Peyer's patch (tissue), 4 donors: ENCODE measurements around the gene NASP. TPM values are rescaled to one million over a fixed set of nuclear protein-coding genes. Genes with fewer than 3 reads are reported as not detected.

Experiments used
- DNase-seq, 3 donors: peaks; one replicate each; pipeline ENCODE4 v3.0.0-alpha.2; 2017 to 2019
- H3K27ac ChIP-seq, 4 donors: fragments of 200-600 bp; sonication (generic); one replicate each; pipeline ENCODE4 v1.5.1; 2016 to 2019
- H3K27me3 ChIP-seq, 2 donors: fragments of 200-600 bp; sonication (generic); one replicate each; pipeline ENCODE4 v1.5.1; 2019
- H3K36me3 ChIP-seq, 3 donors: fragments of 200-600 bp; sonication (generic); one replicate each; pipeline ENCODE4 v1.5.1; 2016 to 2019
- H3K4me1 ChIP-seq, 4 donors: fragments of 200-600 bp; sonication (generic); one replicate each; pipeline ENCODE4 v1.5.1; 2016 to 2019
- H3K4me3 ChIP-seq, 4 donors: fragments of 200-600 bp; sonication (generic); 1 replicate in 3 of 4; 2 replicates in 1 of 4; pipeline ENCODE4 v1.5.1; 2016 to 2019; ENCODE audit warnings: mild to moderate bottlenecking in 1 of 4
- H3K9me3 ChIP-seq, 4 donors: fragments of 200-600 bp; sonication (generic); one replicate each; pipeline ENCODE4 v1.5.1; 2016 to 2019; ENCODE audit warnings: mild to moderate bottlenecking in 1 of 4
- POLR2A ChIP-seq, 2 donors: fragments of 450-650 bp; IDR thresholded peaks; one replicate each; pipeline ENCODE4 v1.5.1; 2017; ENCODE audit warnings: antibody characterized with exemption in 2 of 2, mild to moderate bottlenecking in 2 of 2, moderate library complexity in 2 of 2
- total RNA-seq, 4 donors: library from RNA; depleted of rRNA; stranded (reverse); fragments of >200 nt; gene quantifications; one replicate each; pipeline ENCODE4 v1.1.0, GENCODE V29; 2016
- TF ChIP-seq, protein P1 (sequence below), 6 experiments: fragments of 450-650 bp in 4 of 6; fragments of 200-600 bp in 2 of 6; sonication (generic) in 1 of 6; IDR thresholded peaks; one replicate each; pipeline ENCODE4 v1.5.1; 2017 to 2019; ENCODE audit warnings: antibody characterized with exemption in 6 of 6, mild to moderate bottlenecking in 3 of 6, moderate library complexity in 1 of 6

Gene NASP
- total RNA-seq, 4 donors from 2014 or later, result 31.3 to 194 (median 63.8) TPM

DNA sequence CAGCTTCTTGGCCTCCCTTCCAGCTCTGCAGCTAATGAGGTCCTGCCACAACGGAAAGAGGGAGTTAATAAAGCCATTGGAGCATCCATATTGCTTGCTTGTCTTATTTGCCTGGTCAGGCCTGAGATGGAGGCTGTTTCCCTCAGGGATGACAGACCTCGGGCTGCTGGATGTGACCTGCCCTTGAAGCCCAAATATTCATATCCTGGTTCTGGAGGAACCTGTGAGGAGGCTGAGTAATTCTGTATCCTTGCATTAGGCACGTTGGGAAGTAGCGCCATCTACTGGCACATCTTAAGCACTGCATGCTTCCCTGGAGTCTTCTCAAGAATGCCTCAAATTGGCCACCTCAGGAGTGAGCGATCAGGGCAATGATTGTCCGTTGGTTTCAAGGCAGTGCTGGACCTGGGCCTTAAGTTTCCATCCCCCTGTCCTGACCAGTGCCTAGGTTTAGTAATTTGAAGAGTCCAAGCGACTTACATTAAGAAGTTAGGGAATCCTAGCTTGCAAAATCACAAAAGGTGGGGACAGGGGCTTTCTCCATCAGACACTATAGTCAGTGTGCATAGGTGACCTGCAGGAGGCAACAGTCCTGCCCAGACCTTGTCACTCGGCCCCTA is 13.8 kb upstream of the NASP start:
- TF ChIP-seq POLR2A (IDR thresholded peaks at IDR 0.05), result no peak
- TF ChIP-seq, protein P1, sequence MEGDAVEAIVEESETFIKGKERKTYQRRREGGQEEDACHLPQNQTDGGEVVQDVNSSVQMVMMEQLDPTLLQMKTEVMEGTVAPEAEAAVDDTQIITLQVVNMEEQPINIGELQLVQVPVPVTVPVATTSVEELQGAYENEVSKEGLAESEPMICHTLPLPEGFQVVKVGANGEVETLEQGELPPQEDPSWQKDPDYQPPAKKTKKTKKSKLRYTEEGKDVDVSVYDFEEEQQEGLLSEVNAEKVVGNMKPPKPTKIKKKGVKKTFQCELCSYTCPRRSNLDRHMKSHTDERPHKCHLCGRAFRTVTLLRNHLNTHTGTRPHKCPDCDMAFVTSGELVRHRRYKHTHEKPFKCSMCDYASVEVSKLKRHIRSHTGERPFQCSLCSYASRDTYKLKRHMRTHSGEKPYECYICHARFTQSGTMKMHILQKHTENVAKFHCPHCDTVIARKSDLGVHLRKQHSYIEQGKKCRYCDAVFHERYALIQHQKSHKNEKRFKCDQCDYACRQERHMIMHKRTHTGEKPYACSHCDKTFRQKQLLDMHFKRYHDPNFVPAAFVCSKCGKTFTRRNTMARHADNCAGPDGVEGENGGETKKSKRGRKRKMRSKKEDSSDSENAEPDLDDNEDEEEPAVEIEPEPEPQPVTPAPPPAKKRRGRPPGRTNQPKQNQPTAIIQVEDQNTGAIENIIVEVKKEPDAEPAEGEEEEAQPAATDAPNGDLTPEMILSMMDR (IDR thresholded peaks at IDR 0.05), result peak; percentile 89 to 99 (median 98)
- H3K4me1 ChIP-seq, result no peaks in the 10 kb centered on the region
- no peak overlapping the region for H3K4me3 ChIP-seq
- H3K9me3 ChIP-seq, result no peaks in the 10 kb centered on the region
- H3K27ac ChIP-seq, result no peak overlapping the region
- peaks cover 0 to 52% (median 0%) of the 10 kb centered on the region in 3 donors for H3K36me3 ChIP-seq
- no peaks in the 10 kb centered on the region for H3K27me3 ChIP-seq
- peak; percentile 62 to 89 (median 70) for DNase-seq

DNA sequence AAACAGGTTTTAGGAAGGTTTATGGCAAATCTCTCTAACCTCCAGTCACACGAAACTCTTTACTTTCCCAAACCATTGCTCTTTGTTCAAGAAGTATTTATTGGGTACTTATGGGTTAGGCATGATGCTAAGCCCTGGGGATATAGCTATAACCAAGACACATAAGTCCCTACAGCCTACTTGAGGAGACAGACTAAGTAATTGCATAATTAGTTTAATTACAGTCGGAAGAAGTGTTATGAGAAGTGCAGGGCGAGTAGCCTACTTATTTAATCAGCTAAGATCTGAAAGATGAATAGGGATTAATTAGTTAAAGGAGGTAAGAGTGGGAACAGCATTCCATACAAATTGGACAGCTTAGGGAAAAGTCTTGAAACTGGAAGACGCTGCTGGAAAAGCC is 13.2 kb upstream of the NASP start:
- Histone ChIP-seq H3K27me3 (no peaks in the 10 kb centered on the region), H3K4me3 (no peak overlapping the region), H3K27ac (no peak overlapping the region), H3K36me3 (peaks cover 0 to 52% (median 0%) of the 10 kb centered on the region in 3 donors), H3K4me1 (no peaks in the 10 kb centered on the region), H3K9me3 (no peaks in the 10 kb centered on the region)
- TF ChIP-seq, protein P1 (IDR thresholded peaks at IDR 0.05), result no peak
- no peak for TF ChIP-seq POLR2A (IDR thresholded peaks at IDR 0.05)
- DNase-seq, result no peak

DNA sequence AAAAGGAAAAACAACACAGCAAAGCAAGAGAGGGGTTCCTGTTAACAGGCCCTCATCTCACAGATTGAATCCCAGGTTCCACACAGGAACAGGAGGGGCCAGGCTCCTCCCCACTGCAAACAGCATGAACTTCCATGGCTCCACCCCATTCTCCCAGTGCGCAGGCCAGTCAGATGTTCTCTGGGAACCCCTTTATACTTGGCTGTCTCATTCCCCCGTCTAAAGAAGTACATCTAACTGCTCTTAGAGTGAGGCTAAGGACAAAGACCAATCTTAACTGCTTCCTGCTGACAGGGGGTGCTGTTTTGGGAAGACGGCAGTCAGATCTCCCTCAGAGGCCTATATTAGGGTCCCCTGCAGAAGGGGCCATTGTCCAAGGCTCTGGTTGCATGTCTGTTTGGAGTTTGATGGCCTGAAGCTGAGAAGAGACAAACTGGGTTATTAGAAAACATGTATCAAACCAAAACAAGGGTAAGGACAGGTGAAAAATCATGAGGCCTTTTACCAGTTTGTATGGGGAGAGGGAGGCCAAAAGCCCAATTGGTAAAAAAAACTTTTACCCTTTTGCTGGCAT is 10.5 kb upstream of the NASP start:
- TF ChIP-seq, protein P1 (IDR thresholded peaks at IDR 0.05), result no peak
- no peak for TF ChIP-seq POLR2A (IDR thresholded peaks at IDR 0.05)
- H3K9me3 ChIP-seq, result no peaks in the 10 kb centered on the region
- H3K4me3 ChIP-seq, result no peak overlapping the region
- no peaks in the 10 kb centered on the region for H3K27me3 ChIP-seq
- peak in 2 of 3 donors; percentile 3 to 35 for DNase-seq
- no peaks in the 10 kb centered on the region for H3K4me1 ChIP-seq
- peaks cover 0 to 25% (median 0%) of the 10 kb centered on the region in 3 donors for H3K36me3 ChIP-seq
- H3K27ac ChIP-seq, result no peak overlapping the region

DNA sequence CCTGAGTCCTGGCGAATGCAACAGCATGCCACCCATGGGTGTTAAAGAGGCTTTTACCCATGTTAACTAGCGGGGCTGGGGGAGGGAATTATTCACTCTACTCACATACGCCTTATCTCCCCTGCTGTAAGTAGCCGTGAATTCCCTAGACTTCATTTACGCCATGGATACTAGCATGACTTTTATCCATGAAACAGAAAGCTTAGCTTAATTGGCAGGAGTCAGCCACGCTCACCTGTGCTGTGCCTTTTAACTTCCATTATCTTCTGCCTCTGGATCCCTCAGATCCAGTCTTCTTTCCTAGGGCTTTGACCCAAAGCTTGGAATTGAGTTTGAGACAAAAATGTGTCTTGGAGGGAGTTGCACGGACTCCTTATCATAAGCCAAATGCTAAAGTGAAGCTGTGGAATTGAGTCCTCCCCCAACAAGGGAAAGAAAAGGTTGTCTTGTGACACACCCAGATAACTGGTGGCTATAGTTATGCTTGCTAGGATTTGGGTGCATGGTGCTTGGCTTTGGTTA is 9.7 kb upstream of the NASP start:
- no peak for TF ChIP-seq POLR2A (IDR thresholded peaks at IDR 0.05)
- TF ChIP-seq, protein P1 (IDR thresholded peaks at IDR 0.05), result no peak
- Histone ChIP-seq H3K27me3 (no peaks in the 10 kb centered on the region), H3K4me3 (no peak overlapping the region), H3K27ac (no peak overlapping the region), H3K9me3 (no peaks in the 10 kb centered on the region), H3K36me3 (peaks cover 0 to 17% (median 0%) of the 10 kb centered on the region in 3 donors), H3K4me1 (no peaks in the 10 kb centered on the region)
- DNase-seq, result no peak

DNA sequence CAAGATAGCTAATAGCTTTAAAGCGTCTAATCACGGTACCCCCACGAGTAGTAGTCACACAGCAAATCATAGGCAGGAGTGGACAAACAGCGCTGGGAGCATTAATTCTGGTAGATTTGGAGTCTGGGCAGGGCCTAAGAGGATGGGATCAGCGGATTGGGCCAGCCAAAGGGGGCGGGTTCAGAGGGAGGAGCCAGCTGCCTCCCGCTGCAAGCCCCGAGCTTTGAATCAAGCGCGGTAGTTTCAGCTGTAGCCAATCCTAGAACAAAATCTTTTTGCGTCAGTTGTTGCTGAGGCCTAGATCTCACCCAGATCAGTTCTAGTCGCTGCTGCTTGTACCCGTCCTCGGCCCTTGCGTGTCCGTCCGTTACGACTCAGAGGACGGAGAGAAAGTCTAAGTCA is 576 bp upstream of the NASP start:
- H3K27ac ChIP-seq, result peak overlapping the region; percentile 88 to 93 (median 91)
- H3K27me3 ChIP-seq, result no peaks in the 10 kb centered on the region
- no peaks in the 10 kb centered on the region for H3K9me3 ChIP-seq
- peaks cover 0 to 28% (median 7%) of the 10 kb centered on the region in 4 donors for H3K4me1 ChIP-seq
- no peak for TF ChIP-seq POLR2A (IDR thresholded peaks at IDR 0.05)
- TF ChIP-seq, protein P1 (IDR thresholded peaks at IDR 0.05), result no peak
- peak overlapping the region; percentile 78 to 88 (median 87) for H3K4me3 ChIP-seq
- peak; percentile 92 to 98 (median 95) for DNase-seq
- no peaks in the 10 kb centered on the region for H3K36me3 ChIP-seq
